Transverse colon (tissue), 4 donors: ENCODE measurements around the gene LMAN2L. TPM values are rescaled to one million over a fixed set of nuclear protein-coding genes. Genes with fewer than 3 reads are reported as not detected.

Source experiments
- DNase-seq: peaks from one replicate; pipeline ENCODE4 v3.0.0-alpha.2; 2019
- H3K27ac ChIP-seq, 4 donors: fragments of 200-600 bp; sonication (generic); 2 replicates each; pipeline ENCODE4 v1.5.1; 2016 to 2018; ENCODE audit warnings: inconsistent platforms in 4 of 4
- H3K27me3 ChIP-seq: fragments of 200-600 bp; sonication (generic); 2 replicates; pipeline ENCODE4 v1.5.1; 2017; ENCODE audit warnings: inconsistent platforms
- H3K36me3 ChIP-seq, 4 donors: fragments of 200-600 bp; sonication (generic); 2 replicates each; pipeline ENCODE4 v1.5.1; 2017 to 2019; ENCODE audit warnings: inconsistent platforms in 4 of 4
- H3K4me1 ChIP-seq, 4 donors: fragments of 200-600 bp; sonication (generic); 2 replicates each; pipeline ENCODE4 v1.5.1; 2017 to 2020; ENCODE audit warnings: inconsistent platforms in 4 of 4
- H3K4me3 ChIP-seq, 4 donors: fragments of 200-600 bp; sonication (generic); 1 replicate in 1 of 4; 2 replicates in 3 of 4; pipeline versions ENCODE4 v1.5.1 to v1.6.1; 2017 to 2019; ENCODE audit warnings: inconsistent platforms in 4 of 4
- H3K9me3 ChIP-seq, 2 donors: fragments of 200-600 bp; sonication (generic); 2 replicates each; pipeline ENCODE4 v1.5.1; 2017 to 2019; ENCODE audit warnings: inconsistent platforms in 2 of 2
- CTCF ChIP-seq, 5 experiments: fragments of 200-600 bp in 3 of 5; fragments of 450-650 bp in 2 of 5; sonication (generic) in 3 of 5; IDR thresholded peaks; 1 replicate in 2 of 5; 2 replicates in 3 of 5; pipeline ENCODE4 v1.5.1; 2016 to 2017; ENCODE audit warnings: antibody characterized with exemption in 5 of 5, inconsistent platforms in 3 of 5, mild to moderate bottlenecking in 2 of 5, moderate library complexity in 1 of 5
- EP300 ChIP-seq: sonication (generic); formaldehyde crosslinking; IDR thresholded peaks from one replicate; pipeline ENCODE4 v1.6.1; 2017; ENCODE audit warnings: antibody characterized with exemption, low read depth
- POLR2A ChIP-seq: fragments of 450-650 bp; IDR thresholded peaks from one replicate; pipeline ENCODE4 v1.6.1; 2016; ENCODE audit warnings: antibody characterized with exemption, mild to moderate bottlenecking, moderate library complexity
- POLR2AphosphoS5 ChIP-seq, 3 donors: sonication (generic); formaldehyde crosslinking; IDR thresholded peaks; one replicate each; pipeline ENCODE4 v1.6.1; 2016; ENCODE audit warnings: antibody characterized with exemption in 3 of 3
- WGBS, 2 donors: methylation state at CpG; one replicate each; pipeline ENCODE4 v1.1.5; 2018; ENCODE audit warnings: low coverage in 1 of 2; 5-methylcytosine and 5-hydroxymethylcytosine counted together
- in situ Hi-C, 4 donors: fragments of 200-750 bp; cut with MboI; loops; one replicate each; pipeline versions ENCODE4 v1.15.0 to v1.15.1; 2017; ENCODE audit warnings: low sequenced_read_pairs in 3 of 4, low pct_ligation_motif_present in 1 of 4, low pct_unique_long_range_greater_than_20kb in 1 of 4
- intact Hi-C: fragments of 100-400 bp; cut with DNase I; formaldehyde crosslinking; loops from one replicate; pipeline ENCODE4 v1.15.1; 2023; ENCODE audit warnings: low total_unique reads
- total RNA-seq, 4 donors: library from RNA; depleted of rRNA; stranded (reverse); fragments of >200 nt; gene quantifications; one replicate each; pipeline ENCODE4 v1.1.0, GENCODE V29; 2016

LMAN2L gene
- total RNA-seq, 4 donors from 2014 or later: 16.7 to 27.3 (median 19.0) TPM

GRCh38 chr2:96691022-96691612, 48.7 kb downstream of the LMAN2L start:
- Histone ChIP-seq H3K9me3 (no peaks in the 10 kb centered on the region), H3K4me3 (no peak overlapping the region), H3K27me3 (no peaks in the 10 kb centered on the region), H3K4me1 (no peaks in the 10 kb centered on the region), H3K27ac (no peak overlapping the region), H3K36me3 (no peaks in the 10 kb centered on the region)
- intact Hi-C loops (no loop called here), in situ Hi-C loops (no loop called here)
- 98% methylated on average over 17 of the region's 30 CpGs; no CpG with 5 or more reads in 1 of the 2 donors for WGBS, 2 donors
- DNase-seq: no peak
- TF ChIP-seq POLR2A (no peak), POLR2AphosphoS5 (IDR thresholded peaks at IDR 0.05) (no peak), CTCF (IDR thresholded peaks at IDR 0.05) (no peak), EP300 (no peak)

- DNase-seq: no peak
- no peak for TF ChIP-seq CTCF (IDR thresholded peaks at IDR 0.05)
- no peak for TF ChIP-seq POLR2AphosphoS5 (IDR thresholded peaks at IDR 0.05)
- TF ChIP-seq POLR2A: no peak
- no peak for TF ChIP-seq EP300
- Histone ChIP-seq H3K9me3 (no peaks in the 10 kb centered on the region), H3K4me1 (no peaks in the 10 kb centered on the region), H3K27ac (no peak overlapping the region), H3K4me3 (no peak overlapping the region), H3K27me3 (no peaks in the 10 kb centered on the region), H3K36me3 (no peaks in the 10 kb centered on the region)
- WGBS, 2 donors: 86% methylated on average over 16 of the region's 16 CpGs; no CpG with 5 or more reads in 1 of the 2 donors
- in situ Hi-C loops: no loop called here
- intact Hi-C loops: no loop called here
These were observed 49.4 kb downstream of the LMAN2L start for GRCh38 chr2:96690306-96691021.

GRCh38 chr2:96689431-96689991, 50.4 kb downstream of the LMAN2L start:
- TF ChIP-seq CTCF (IDR thresholded peaks at IDR 0.05) (no peak), EP300 (no peak), POLR2A (no peak), POLR2AphosphoS5 (IDR thresholded peaks at IDR 0.05) (no peak)
- intact Hi-C loops: no loop called here
- WGBS, 2 donors: 92 to 93% methylated on average over 5 to 14 of the region's 14 CpGs

GRCh38 chr2:96688649-96689430, 51.0 kb downstream of the LMAN2L start:
- intact Hi-C loops (no loop called here), in situ Hi-C loops (no loop called here)
- no peak for DNase-seq
- no peaks in the 10 kb centered on the region for H3K4me1 ChIP-seq
- TF ChIP-seq EP300 (no peak), POLR2A (no peak), CTCF (IDR thresholded peaks at IDR 0.05) (no peak), POLR2AphosphoS5 (IDR thresholded peaks at IDR 0.05) (no peak)
- H3K27me3 ChIP-seq: no peaks in the 10 kb centered on the region
- H3K9me3 ChIP-seq: no peaks in the 10 kb centered on the region
- no peak overlapping the region for H3K4me3 ChIP-seq
- H3K27ac ChIP-seq: no peak overlapping the region
- H3K36me3 ChIP-seq: no peaks in the 10 kb centered on the region
- WGBS, 2 donors: 90% methylated on average over 11 of the region's 11 CpGs; no CpG with 5 or more reads in 1 of the 2 donors

More at GRCh38 chr2:96689431-96689991, 50.4 kb downstream of the LMAN2L start:
- Histone ChIP-seq H3K4me3 (no peak overlapping the region), H3K27ac (no peak overlapping the region), H3K4me1 (no peaks in the 10 kb centered on the region), H3K27me3 (no peaks in the 10 kb centered on the region), H3K9me3 (no peaks in the 10 kb centered on the region), H3K36me3 (no peaks in the 10 kb centered on the region)
- DNase-seq: no peak
- in situ Hi-C loops: no loop called here
